GM18867 (cell line): ENCODE results near the gene ZNF500.
A peak's percentile ranks its signal among the peaks of the same experiment; 100 is the strongest.
"Not testable (repeated sequence)": the region's sequence is repeated elsewhere in the genome, so short reads cannot be mapped to it uniquely, and the experiment has no call there.

Experiments used
- ATAC-seq: cut with Tn5 transposase; IDR thresholded peaks from one replicate; pipeline ENCODE4 v1.9.1; 2021; ENCODE audit warnings: mild to moderate bottlenecking, moderate library complexity; ENCODE audit not compliant: unreplicated experiment

Gene ZNF500

DNA sequence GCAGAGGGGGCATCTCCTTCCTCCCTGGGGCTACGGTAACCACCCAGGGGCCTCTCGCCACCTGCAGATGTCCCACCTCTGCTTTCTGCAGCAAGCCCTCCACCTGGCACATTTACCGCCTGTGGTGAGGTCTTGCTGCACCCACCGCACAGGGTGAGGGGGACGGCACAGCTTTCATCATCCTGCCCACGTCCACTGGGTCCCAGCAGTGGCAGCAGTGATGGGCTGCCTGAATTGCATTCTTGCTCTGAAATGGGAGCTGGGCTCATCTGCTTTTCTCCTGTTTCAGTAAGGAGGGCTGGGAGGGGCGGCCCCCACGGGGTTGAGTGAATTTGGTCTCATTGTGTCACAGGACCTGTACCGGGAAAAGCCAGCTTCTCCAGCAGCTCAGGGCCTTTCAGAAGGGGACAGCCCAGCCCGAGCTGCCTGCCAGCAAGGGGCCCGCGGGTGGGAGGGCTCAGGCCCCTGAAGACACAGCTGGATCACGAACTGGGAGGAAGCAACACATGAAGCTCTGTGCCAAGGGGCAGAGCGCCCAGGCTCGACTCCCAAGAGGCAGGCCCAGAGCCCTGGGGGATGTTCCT is 19.9 kb downstream of the ZNF500 start:
- no peak for ATAC-seq

DNA sequence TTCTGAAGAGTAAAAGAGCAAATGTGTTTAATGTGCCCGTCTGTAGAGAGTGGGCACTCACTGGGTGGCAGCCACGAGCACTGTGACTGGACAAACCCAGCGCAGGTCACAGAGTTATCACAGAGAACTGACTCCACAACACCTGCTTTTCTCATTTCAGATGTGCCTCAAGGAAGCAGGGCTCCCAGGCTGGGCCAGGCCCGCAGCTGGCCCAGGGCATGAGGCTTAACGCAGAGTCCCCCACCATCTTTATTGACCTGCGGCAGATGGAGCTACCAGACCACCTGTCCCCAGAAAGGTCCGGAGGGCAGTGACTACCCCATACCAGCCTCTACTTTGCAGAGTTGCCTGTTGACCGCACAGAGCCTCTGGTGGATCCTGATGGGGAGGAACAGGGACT is 20.7 kb downstream of the ZNF500 start:
- no peak for ATAC-seq

DNA sequence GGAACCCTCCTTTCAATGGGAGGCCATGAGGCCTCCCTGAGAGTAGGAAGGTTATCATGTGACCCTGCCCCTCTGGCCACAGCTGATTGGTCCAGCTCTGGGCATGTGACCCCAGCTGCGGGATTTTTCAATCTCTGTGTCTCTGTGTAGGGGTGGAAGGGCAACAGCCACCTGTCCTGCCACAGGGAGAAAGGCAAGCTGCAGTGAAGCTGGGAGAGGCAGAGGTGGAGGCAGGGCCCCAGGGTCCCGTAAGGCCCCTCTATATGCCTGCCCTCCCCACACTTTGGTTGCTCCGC is 21.7 kb downstream of the ZNF500 start:
- no peak for ATAC-seq

DNA sequence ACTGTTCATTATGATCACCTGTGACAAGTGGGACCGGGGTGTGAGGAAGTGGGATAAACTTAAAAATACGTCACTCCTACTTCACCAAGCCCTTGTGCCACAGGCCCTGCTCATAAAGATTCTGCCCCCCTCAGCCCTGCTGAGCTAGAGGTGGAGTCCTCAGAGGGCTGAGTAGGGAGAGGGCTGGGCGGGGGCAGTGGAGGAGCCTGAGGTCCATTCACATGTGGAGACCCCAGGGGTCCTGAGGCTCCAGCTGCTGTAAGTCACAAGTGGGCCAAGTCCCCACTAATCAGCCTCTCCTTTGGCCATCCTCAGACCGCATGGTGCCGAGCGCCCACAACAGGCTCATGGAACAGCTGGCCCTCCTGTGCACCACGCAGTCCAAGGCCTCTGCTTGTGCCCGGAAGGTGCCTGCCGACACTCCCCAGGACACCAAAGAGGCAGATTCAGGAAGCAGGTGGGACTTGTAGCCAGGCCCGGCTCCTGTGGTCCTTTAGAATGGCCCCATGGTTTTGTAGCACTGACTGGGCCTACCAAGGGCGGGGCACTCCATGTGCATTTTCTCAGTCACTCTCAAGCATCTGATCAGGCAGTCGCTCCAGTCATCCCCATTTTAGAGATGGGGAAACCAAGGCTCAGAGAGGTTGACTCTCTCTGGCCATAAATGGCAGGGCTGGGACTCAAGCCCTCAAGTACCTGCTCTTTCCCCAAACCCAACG is 22.2 kb downstream of the ZNF500 start:
- ATAC-seq = no peak

DNA sequence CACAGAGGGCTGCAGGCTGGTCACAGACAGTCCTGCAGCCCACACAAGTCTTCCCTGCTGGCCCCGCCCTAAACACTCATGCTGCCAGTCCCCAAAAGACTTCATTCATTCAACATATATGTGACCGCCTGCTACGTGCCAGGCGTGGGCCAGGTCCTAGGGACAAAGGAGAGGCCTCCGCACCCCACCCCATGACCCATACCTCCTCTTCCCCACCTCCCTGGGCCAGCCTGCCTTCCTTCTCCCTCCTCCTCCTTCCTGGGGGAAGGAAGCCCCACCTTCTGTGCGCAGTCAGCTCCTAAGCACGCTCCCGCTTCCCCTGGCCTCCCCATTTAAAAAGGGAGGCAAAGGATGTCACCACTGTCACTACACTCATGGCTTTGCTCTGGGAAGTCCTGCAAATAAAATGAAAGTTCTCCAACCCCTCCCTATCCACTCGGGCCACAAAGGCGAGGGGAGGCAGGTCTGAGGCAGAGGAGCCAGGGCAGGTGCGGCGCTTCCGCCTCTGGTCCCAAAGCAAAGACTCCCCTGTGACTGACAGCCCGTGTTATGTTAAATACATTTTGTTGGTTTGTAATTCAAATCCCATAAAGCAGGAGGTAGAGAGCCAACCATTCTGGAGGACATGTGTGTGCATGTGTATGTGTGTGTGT is 23.6 kb downstream of the ZNF500 start:
- ATAC-seq = no peak

DNA sequence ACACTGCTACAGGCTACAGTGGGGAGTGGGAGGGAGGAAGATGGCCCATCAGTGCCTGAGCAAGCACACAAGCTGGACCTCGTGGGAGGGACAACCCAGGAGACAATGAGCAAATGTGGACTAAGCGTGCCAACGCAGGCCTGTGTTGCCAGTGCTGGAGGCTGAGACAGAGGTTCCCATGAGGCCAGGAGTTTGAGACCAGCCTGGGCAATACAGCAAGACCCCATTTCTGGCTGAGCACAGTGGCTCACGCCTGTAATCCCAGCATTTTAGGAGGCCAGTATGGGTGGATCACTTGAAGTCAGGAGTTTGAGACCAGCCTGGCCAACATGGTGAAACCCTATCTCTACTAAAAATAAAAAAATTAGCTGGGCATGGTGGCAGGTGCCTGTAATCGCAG is 28.6 kb downstream of the ZNF500 start:
- ATAC-seq = not testable (repeated sequence)

DNA sequence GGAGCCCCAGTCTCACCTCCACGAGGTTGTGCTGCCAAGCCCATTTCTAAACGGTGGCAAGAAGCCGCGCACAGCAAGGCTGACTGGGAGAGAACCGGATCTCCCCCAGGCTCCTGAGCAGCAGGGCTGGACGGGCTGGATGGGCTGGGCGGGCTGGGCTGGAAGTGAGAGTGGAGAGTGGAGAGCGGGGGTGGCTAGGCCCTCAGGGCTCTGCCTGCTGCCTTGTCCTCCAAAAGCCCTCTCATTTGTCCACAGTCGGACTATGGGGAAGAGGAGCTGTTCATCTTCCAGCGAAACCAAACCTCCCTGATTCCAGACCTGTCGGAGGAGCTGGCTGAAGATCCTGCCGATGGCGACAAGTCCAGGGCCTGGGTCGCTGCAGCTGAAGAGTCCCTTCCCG is 29.4 kb downstream of the ZNF500 start:
- no peak for ATAC-seq

DNA sequence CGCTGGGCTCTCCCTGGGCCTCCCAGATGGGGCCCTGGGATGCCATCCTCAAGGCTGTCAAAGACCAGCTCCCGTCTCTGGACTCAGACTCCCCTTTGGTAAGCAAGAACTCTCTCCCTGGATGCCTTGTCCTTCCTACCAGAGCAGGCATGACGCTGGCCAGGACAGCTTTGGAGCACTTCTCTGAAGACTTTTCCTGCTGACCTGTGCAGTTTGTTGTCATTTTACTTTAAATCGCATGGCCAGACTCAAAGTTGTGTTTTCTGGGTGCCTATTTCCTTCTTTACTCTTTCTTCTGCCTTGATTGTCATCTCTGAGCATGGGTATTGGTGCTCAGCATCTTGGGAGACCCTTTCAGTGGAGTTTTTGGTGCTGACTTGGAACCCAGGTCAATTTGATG is 30.4 kb downstream of the ZNF500 start:
- ATAC-seq = no peak

DNA sequence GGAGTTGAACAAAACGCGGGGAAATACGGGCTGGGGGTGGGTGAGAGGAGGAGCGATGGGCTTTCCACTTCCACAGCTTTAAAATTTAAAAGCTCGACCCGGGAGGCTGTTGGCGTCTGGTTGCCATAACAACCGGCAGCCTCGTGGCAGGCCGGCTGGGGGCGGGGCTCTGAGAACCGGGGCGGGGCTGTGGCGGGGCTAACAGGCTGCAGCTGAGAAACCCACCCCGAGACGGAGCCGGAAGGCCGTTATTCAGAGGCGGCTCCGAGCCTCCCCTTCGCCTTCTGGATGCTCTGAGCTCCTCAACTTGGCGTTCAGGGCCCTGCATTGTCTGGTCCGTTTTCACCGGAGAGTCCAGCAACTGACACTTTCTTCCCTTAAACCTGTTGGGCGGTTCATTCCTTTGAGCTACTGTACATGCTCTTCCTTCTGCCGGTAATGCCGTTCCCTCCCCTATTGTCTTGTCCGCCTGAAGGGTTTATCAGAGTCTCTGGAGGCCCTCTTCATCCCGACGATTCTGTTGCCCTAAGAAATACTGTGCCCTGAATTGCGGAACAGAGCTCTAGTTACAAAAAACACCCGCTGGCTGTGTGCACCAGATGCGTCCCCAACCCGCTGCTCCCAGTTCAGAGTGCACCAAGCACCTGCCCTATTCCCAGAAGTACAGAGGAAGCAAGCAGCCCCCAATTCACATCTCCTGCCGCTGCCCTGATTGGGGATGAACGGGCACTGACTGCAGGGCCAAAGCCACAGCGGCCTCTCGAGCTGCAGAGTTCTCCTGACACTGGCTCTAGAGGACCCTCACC is 32.0 kb downstream of the ZNF500 start:
- ATAC-seq = peak; percentile 62

DNA sequence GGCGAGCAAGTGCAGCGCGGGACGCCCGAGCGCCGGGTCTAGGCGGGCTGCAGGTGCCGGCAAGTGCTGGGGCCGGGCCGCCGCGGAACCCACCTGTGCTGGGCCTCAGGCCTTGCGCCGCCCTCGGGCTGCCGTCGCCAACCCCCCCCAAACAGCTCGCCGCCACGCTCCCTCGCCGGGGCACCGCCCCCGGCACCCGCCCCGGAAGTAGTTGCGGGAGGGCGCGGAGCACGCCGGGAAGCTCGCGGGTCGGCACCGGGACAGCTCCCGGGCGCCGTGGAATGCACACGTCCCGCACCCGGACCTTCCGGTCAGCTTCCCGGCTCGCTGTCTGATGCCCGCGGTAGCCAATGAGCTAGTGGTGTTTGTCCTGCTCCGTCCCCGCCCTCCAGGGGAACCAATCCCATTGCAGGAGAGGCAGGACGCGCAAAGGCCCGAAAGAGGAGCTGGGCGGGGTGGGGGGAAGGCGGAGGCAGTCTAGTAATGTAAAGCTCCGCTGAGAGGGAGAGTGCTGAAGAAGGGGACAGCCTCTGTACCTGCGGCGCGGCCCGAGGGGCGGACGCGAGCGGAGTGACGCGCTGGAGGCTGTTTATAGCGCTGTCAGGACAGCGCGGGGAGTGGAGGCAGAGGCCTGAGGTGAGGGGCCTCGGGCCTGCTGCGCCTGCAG is 32.8 kb downstream of the ZNF500 start, which contains the start of the genes ANKS3 and DNAAF8:
ANKS3 (minus strand) TSS at position 209 of the 667 bp plus-strand sequence. CDS start 4,122 bp downstream, outside the sequence.
DNAAF8 (plus strand) TSS at position 475 of the 667 bp plus-strand sequence. CDS start 1,978 bp downstream, outside the sequence.
- ATAC-seq = peak; percentile 77

DNA sequence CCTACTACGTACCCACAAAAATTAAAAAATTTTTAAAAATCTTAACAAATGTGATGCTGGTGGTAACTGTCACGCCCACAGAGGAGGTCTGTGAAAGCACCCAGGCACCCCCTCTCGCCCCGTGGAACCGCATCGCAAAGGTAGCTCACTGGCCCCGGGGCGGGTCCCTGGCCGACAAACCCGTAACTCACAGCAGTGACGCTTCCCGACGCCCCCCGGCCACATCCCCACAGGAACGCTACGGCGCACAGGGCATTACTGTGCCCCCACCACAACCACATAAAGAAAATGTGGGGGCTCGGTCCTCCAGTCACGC is 33.3 kb downstream of the ZNF500 start:
- ATAC-seq = peak; percentile 13

DNA sequence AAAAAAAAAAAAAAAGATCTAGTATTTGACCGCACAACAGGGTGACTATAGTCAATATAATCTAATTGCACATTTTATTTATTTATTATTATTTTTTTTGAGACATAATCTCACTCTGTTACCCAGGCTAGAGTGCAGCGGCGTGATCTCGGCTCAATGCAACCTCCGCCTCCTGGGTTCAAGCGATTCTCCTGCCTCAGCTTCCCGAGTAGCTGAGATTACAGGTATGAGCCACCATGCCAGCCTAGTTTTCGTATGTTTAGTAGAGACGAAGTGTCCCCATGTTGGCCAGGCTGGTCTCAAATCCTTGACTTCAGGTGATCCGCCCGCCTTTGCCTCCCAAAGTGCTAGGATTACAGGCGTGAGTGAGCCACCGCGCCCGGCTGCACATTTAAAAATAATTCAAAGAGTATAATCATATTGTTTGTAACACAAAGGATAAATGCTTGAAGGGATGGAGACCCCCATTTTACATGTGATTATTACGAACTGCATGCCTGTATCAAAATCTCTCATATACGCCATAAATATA is 33.7 kb downstream of the ZNF500 start:
- ATAC-seq = no peak

DNA sequence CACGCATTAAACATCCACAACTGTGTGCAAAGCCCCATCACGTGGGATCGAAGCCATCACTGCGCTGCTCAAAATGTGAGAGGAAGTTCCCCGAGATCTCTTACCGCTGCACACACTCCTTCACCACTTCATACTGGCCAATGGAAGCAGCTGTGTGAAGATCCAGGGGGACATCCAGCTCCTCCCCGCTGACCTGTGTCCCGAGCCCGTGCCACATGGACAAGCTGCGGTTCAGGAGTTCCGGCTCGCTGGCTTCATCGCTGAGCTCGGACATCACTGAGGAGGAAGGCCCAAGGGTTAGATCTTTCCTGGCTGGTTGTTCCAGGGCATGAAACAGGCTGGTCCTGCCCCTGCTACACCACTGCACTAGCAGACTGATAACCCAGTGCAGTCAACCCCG is 37.1 kb downstream of the ZNF500 start:
- ATAC-seq = no peak

DNA sequence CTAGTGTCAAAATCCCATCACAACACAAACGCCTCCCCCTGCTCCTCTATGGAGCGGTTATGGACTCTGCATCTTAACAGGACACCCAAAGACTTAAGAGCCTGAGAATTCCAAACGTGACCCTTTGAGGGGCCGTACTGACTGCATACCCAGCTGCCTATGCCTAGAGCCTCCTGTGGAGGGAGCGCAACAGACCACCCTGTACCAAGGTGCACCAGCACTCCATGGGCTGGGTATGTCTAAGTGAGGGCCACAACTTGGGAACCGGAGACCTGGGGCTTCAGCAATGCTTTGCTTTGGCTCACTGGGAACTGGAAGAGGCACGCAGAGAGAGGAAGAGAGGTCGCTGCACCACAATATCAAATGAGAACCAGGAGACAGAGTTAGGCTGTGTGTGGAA is 38.3 kb downstream of the ZNF500 start:
- no peak for ATAC-seq

DNA sequence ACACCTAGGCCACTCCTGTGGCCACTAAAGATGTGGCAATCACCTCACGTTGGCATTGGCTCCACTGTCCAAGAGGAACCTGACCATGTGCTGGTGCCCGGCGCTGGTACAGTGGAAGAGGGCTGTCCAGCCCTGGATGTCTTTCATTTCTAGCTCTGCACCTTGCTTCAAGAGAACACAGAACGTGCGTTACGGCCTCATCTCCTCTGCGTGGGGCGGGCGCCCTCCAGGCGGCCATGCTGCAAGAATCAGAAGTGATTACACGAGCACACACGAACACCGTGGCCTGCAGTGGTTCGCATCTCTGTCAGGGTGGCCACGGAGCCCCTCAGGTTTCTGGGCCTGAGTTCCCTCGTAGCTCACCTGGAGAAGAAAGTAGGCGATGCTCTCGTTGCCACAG is 40.3 kb downstream of the ZNF500 start:
- no peak for ATAC-seq

DNA sequence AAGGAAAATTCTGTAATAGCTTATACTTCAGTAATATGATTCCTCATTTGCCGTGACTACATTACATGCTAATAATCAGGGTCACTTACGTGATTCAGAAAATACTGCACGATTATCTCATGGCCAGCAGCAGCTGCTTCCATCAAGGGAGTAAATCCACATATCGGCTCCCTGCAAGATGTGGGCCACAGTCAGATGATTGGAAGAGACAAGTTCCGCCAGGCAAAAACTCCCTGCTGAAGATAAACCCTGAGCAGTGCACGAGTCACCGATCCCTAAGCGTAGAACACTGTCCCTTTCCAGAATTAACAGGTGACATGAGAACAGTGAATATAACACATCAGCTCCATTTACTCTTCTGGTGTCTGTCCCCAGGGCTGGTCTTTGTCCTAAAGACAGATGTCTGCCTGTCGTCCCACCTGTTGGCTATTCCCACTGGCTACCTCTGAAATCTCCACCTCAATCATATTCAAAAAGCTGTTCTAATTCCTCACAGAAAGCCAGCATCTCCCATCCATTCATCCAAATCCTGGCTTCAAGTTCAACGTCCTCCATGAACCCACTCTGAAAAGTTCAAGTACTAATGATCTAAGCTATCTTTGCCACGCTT is 42.2 kb downstream of the ZNF500 start:
- ATAC-seq = no peak

DNA sequence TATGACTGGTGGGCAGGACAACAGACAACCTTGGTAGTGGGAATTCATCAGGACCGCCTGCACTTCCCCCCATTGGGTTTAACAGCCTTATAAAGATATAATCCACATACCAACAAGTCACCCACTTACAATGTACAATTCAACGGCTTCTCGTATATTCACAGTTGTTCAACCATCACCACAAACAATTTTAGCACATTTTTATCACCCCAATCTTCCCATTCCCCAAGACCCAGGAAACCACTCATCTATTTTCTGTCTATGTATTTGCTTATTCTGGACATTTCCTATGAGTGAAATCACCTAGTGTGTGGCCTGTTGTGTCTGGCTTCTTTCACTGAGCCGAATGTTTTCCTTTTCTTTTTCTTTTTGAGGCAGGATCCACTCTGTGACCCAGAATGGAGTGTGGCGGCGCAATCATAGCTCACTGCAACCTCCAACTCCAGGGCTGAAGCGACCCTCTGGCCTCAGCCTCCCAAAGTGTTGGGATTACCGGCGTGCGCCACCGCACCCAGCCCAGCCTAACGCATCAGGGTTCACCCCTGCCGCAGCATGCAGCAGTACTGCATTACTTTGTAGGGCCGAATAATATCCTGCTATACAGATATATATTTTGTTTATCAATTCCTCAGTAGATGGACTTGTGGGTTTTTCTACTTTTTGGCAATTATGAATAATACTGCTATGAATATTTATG is 43.7 kb downstream of the ZNF500 start:
- no peak for ATAC-seq

DNA sequence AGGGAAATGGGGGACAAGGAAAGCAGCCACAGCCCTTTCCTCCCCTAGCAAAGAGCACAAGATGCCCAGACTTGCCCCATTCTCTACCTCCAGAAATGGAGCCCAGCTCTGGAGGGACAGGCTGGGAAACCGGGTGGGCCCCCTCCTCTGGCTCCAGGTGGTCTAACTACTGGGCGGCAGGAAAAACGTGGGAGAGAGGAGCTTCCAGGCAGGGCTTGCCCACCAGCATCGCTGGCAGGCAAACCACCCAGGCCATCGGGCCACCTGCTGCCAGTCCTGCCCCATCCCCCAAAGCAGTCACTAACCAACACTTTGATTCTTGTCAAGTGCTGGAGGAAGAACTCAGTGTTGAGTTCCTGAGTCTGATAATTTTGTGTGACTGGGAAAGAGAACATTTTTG is 48.5 kb downstream of the ZNF500 start:
- no peak for ATAC-seq

DNA sequence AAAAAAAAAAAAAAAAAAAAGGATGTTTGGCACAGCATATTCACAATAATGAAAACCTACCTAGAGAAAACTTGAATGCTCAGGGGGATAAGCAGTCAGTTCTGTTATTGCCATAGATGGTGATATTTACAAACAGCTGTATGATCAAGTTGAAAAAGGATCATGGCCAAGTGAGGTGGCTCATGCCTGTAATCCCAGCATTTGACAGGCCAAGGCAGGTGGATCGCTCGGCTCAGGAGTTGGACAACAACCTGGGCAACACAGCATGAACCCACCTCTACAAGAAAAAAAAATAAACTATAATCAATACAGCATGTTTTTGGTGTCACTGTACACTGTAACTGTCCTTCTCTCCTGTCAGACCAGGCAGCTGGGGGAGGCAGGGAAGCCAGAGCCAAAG is 52.0 kb downstream of the ZNF500 start:
- ATAC-seq = no peak
